DND-41 (cell line): ENCODE results near the gene ATF2.
A peak's percentile ranks its signal among the peaks of the same experiment; 100 is the strongest.

ENCODE experiments used
- ATAC-seq: fragments of 200-7000 bp; cut with Tn5 transposase; 3 replicates; pipeline ENCODE4 v1.9.1; 2021; ENCODE audit warnings: low read depth; ENCODE audit not compliant: insufficient read depth
- DNase-seq: peaks from one replicate; pipeline ENCODE4 v3.0.0-alpha.2; 2020
- H2AFZ ChIP-seq: 2 replicates; pipeline ENCODE4 v1.6.0; 2012; ENCODE audit warnings: low read depth, low read length
- H3K27ac ChIP-seq: 2 replicates; pipeline ENCODE4 v1.5.1; 2012; ENCODE audit warnings: low read length, inconsistent platforms
- H3K27me3 ChIP-seq: fragments of 200-600 bp; sonication (generic); 2 replicates; pipeline ENCODE4 v1.6.0; 2012; ENCODE audit warnings: low read length, mild to moderate bottlenecking, inconsistent platforms; ENCODE audit not compliant: insufficient read depth, poor library complexity
- H3K36me3 ChIP-seq: 2 replicates; pipeline ENCODE4 v1.5.1; 2012; ENCODE audit warnings: low read length, inconsistent platforms; ENCODE audit not compliant: insufficient read depth
- H3K4me1 ChIP-seq: 2 replicates; pipeline ENCODE4 v1.5.1; 2012; ENCODE audit warnings: mild to moderate bottlenecking, low read length; ENCODE audit not compliant: insufficient read depth
- H3K4me2 ChIP-seq: 2 replicates; pipeline ENCODE4 v1.6.0; 2012; ENCODE audit warnings: mild to moderate bottlenecking, moderate library complexity, low read length, inconsistent platforms; ENCODE audit not compliant: insufficient read depth
- H3K4me3 ChIP-seq, 2 experiments: fragments of 200-600 bp in 1 of 2; shearing (Covaris generic) in 1 of 2; 2 replicates each; pipeline ENCODE4 v1.5.1; 2012 to 2016; ENCODE audit warnings: inconsistent platforms in 2 of 2, low read length in 2 of 2, mild to moderate bottlenecking in 2 of 2, low read depth in 1 of 2, moderate library complexity in 1 of 2
- H3K79me2 ChIP-seq: 2 replicates; pipeline ENCODE4 v1.6.0; 2012; ENCODE audit warnings: low read length, inconsistent platforms; ENCODE audit not compliant: insufficient read depth
- H3K9ac ChIP-seq: 2 replicates; pipeline ENCODE4 v1.6.0; 2012; ENCODE audit warnings: low read depth, mild to moderate bottlenecking, inconsistent platforms, low read length, moderate library complexity
- H3K9me3 ChIP-seq: 2 replicates; pipeline ENCODE4 v1.5.1; 2012; ENCODE audit warnings: low read length, moderate library complexity, mild to moderate bottlenecking, inconsistent platforms; ENCODE audit not compliant: insufficient read depth, severe bottlenecking
- H4K20me1 ChIP-seq: 2 replicates; pipeline ENCODE4 v1.6.0; 2012; ENCODE audit warnings: low read length; ENCODE audit not compliant: insufficient read depth
- EZH2 ChIP-seq: IDR thresholded peaks from 3 replicates; pipeline ENCODE4 v1.6.1; 2012; ENCODE audit warnings: borderline replicate concordance, low read depth, mild to moderate bottlenecking, moderate library complexity, low read length, inconsistent platforms; ENCODE audit not compliant: severe bottlenecking
- TF ChIP-seq, protein P1 (sequence below): IDR thresholded peaks from 2 replicates; pipeline ENCODE4 v1.5.1; 2012; ENCODE audit warnings: borderline replicate concordance, low read length, moderate library complexity, mild to moderate bottlenecking; ENCODE audit not compliant: poor library complexity, severe bottlenecking; ENCODE audit errors: extremely low read depth

The ATF2 gene

DNA sequence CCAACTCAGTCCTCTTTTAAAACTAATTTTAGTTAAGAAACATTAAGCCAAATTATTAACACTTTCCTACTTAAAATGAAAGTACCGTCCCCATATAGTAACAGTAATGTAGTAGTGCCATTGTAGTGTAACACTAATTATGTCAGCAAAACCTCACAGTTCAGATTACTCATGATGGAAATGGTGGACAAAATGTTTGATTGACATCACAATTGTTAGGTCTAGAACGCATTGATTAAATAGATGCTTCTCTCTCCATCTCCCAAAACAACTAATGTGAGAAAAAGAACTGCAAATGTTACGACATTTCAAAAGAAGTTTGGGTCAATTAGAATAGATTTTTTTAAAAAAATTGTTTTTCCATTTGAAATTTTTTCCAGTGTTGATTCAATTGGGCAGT lies 1.2 kb upstream of the ATF2 start:
- TF ChIP-seq EZH2 = no peak
- TF ChIP-seq, protein P1, sequence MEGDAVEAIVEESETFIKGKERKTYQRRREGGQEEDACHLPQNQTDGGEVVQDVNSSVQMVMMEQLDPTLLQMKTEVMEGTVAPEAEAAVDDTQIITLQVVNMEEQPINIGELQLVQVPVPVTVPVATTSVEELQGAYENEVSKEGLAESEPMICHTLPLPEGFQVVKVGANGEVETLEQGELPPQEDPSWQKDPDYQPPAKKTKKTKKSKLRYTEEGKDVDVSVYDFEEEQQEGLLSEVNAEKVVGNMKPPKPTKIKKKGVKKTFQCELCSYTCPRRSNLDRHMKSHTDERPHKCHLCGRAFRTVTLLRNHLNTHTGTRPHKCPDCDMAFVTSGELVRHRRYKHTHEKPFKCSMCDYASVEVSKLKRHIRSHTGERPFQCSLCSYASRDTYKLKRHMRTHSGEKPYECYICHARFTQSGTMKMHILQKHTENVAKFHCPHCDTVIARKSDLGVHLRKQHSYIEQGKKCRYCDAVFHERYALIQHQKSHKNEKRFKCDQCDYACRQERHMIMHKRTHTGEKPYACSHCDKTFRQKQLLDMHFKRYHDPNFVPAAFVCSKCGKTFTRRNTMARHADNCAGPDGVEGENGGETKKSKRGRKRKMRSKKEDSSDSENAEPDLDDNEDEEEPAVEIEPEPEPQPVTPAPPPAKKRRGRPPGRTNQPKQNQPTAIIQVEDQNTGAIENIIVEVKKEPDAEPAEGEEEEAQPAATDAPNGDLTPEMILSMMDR = no peak
- H3K27ac ChIP-seq = 0 out of 2 replicates have a peak overlapping the region, but pooled peaks have one; percentile 28
- ATAC-seq = no peak
- H3K36me3 ChIP-seq = peaks cover 2% of the 10 kb centered on the region; the same call in 1 of the 2 replicates
- DNase-seq = no peak
- peak overlapping the region in 1 of 2 experiments; percentile 88; a peak in 2 of 4 replicates for H3K4me3 ChIP-seq
- H3K79me2 ChIP-seq = peaks cover 47% of the 10 kb centered on the region
- no peaks in the 10 kb centered on the region for H3K27me3 ChIP-seq
- H2AFZ ChIP-seq = no peak overlapping the region
- no peaks in the 10 kb centered on the region for H3K9me3 ChIP-seq
- H3K9ac ChIP-seq = peak overlapping the region; percentile 73
- peaks cover 23% of the 10 kb centered on the region; the same call in 1 of the 2 replicates for H4K20me1 ChIP-seq
- peaks cover 47% of the 10 kb centered on the region for H3K4me1 ChIP-seq
- H3K4me2 ChIP-seq = peak overlapping the region; percentile 78

DNA sequence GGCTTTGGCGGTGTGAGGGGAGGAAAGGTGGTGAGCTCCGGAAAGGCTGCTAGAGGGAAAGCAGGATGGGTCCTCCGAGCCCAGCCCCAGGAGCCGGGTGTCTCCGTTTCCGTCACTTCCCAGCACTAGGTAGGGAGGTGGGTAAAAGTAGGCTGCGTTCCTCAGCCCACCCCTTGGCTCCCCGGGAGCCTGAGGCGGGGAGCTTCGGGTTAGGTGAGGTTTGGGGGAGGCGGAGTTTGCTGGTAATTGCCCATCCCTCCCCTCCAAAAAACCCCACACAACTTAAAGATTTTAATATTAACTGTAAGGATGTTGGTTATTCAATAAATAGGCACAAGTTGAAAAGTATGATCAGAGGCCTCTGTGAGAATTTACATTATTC lies 552 bp upstream of the ATF2 start:
- Histone ChIP-seq H3K36me3 (no peaks in the 10 kb centered on the region; the same call in 1 of the 2 replicates), H3K27ac (peak overlapping the region; percentile 89), H3K4me1 (peaks cover 48% of the 10 kb centered on the region), H3K27me3 (no peaks in the 10 kb centered on the region), H3K9ac (peak overlapping the region; percentile 73), H3K4me3 (peak overlapping the region; percentile 41 to 88; a peak in 3 of 4 replicates), H2AFZ (peak overlapping the region; percentile 96), H3K79me2 (peaks cover 54% of the 10 kb centered on the region), H3K4me2 (peak overlapping the region; percentile 78), H3K9me3 (no peaks in the 10 kb centered on the region), H4K20me1 (peaks cover 26% of the 10 kb centered on the region; the same call in 1 of the 2 replicates)
- DNase-seq = no peak
- ATAC-seq = no peak; the same call in 2 of the 3 replicates
- no peak for TF ChIP-seq EZH2
- TF ChIP-seq, protein P1 = no peak

DNA sequence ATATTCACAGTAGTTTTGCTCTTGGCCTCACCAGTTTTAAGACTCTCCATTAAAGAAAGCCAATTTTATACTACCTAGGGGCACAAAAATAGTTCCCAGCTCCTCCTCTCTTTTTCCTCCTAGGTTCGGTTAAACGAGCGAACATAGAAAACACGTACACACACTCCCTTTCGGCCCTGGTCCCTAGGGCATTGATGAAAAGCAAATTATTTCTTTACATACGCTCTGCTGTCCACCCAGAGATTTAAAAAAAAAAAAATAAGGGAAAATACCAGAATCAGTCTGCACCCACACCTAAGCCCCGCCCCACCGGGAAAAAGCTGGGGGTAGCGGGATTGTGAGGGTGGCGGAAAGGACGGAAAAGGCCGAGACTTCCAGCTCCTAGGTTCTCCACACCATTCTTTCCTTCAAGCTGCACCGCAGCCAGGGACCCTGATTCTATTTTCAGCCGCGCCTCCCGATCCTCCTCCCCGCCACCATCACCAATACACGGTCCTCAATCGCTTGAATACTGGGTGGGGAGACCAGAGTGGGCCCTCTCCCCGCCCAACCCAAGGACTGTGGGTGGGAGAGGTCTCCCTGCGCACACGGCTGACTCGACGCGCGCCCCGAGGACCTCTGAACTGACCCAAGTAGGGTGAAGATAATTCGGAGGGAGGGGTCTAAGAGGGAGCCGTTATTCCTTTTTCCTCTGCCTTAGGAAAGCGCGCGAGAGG lies 769 bp downstream of the ATF2 start:
- peaks cover 52% of the 10 kb centered on the region for H3K4me1 ChIP-seq
- peak overlapping the region; percentile 78 for H3K9ac ChIP-seq
- H3K4me3 ChIP-seq = peak overlapping the region; percentile 64 to 81
- H2AFZ ChIP-seq = peak overlapping the region; percentile 91
- ATAC-seq = peak; percentile 7
- H3K27me3 ChIP-seq = no peaks in the 10 kb centered on the region
- H3K4me2 ChIP-seq = peak overlapping the region; percentile 72
- H4K20me1 ChIP-seq = peaks cover 31% of the 10 kb centered on the region; the same call in 1 of the 2 replicates
- H3K36me3 ChIP-seq = peaks cover under 1% of the 10 kb centered on the region; the same call in 1 of the 2 replicates
- DNase-seq = no peak
- peak overlapping the region; percentile 97 for H3K27ac ChIP-seq
- peaks cover 65% of the 10 kb centered on the region for H3K79me2 ChIP-seq
- H3K9me3 ChIP-seq = no peaks in the 10 kb centered on the region
- no peak for TF ChIP-seq EZH2
- TF ChIP-seq, protein P1 = no peak
